Ishikawa (cell line): ENCODE data around the gene PRDM16.

Experiments used
- CEBPB ChIP-seq: IDR thresholded peaks from 2 replicates; pipeline ENCODE4 v1.6.1; 2012
- EGR1 ChIP-seq: IDR thresholded peaks from 2 replicates; pipeline ENCODE4 v1.6.1; 2012
- FOXM1 ChIP-seq: IDR thresholded peaks from 2 replicates; pipeline ENCODE4 v1.6.1; 2012; ENCODE audit warnings: low read depth, borderline replicate concordance
- NFIC ChIP-seq: IDR thresholded peaks from 2 replicates; pipeline ENCODE4 v1.6.1; 2012
- RAD21 ChIP-seq: IDR thresholded peaks from 2 replicates; pipeline ENCODE4 v1.6.1; 2012; ENCODE audit warnings: low read depth
- REST ChIP-seq: IDR thresholded peaks from 2 replicates; pipeline ENCODE4 v1.6.1; 2012; ENCODE audit warnings: low read depth, mild to moderate bottlenecking
- TAF1 ChIP-seq: IDR thresholded peaks from 2 replicates; pipeline ENCODE4 v1.6.1; 2012; ENCODE audit warnings: low read depth, mild to moderate bottlenecking
- TCF12 ChIP-seq: IDR thresholded peaks from 2 replicates; pipeline ENCODE4 v1.6.1; 2012; ENCODE audit warnings: low read depth
- USF1 ChIP-seq: IDR thresholded peaks from 2 replicates; pipeline ENCODE4 v1.6.1; 2012
- YY1 ChIP-seq: IDR thresholded peaks from 2 replicates; pipeline ENCODE4 v1.6.1; 2012; ENCODE audit warnings: low read depth
- ZBTB7A ChIP-seq: IDR thresholded peaks from 2 replicates; pipeline ENCODE4 v1.6.1; 2012; ENCODE audit warnings: low read depth

- TF ChIP-seq RAD21, result no peak
- TF ChIP-seq REST, result no peak
- no peak for TF ChIP-seq CEBPB
- TF ChIP-seq ZBTB7A, result no peak
- TF ChIP-seq EGR1, result no peak
- TF ChIP-seq NFIC, result no peak
- no peak for TF ChIP-seq FOXM1
- TF ChIP-seq TCF12, result no peak
- no peak for TF ChIP-seq TAF1
- TF ChIP-seq USF1, result no peak
- TF ChIP-seq YY1, result no peak
These were observed 161.6 kb downstream of the PRDM16 start for GRCh38 chr1:3230553-3230952.
